Neuronal stem cell (in vitro differentiated cells): Measurements from ENCODE around the gene DLG1.
A peak's percentile ranks its signal among the peaks of the same experiment; 100 is the strongest.

ENCODE experiments used
- DNase-seq: peaks from one replicate; pipeline ENCODE4 v3.0.0-alpha.2; 2013; ENCODE audit warnings: low spot score
- H2AFZ ChIP-seq: one replicate; pipeline ENCODE4 v1.6.1; 2013; ENCODE audit warnings: mild to moderate bottlenecking, low read length, inconsistent platforms
- H2AK5ac ChIP-seq: 2 replicates; pipeline ENCODE4 v1.6.1; 2013; ENCODE audit warnings: low read depth, mild to moderate bottlenecking, inconsistent platforms, low read length, moderate library complexity, mixed read lengths
- H2BK120ac ChIP-seq: 2 replicates; pipeline ENCODE4 v1.6.1; 2013; ENCODE audit warnings: low read depth, mild to moderate bottlenecking, inconsistent platforms, low read length, moderate library complexity, mixed read lengths
- H2BK12ac ChIP-seq: one replicate; pipeline ENCODE4 v1.6.1; 2013; ENCODE audit warnings: low read length, inconsistent platforms
- H2BK15ac ChIP-seq: 2 replicates; pipeline ENCODE4 v1.6.1; 2013; ENCODE audit warnings: mild to moderate bottlenecking, low read length, inconsistent platforms, mixed read lengths
- H2BK5ac ChIP-seq: one replicate; pipeline ENCODE4 v1.6.1; 2013; ENCODE audit warnings: inconsistent platforms, mild to moderate bottlenecking, low read length, moderate library complexity
- H3K14ac ChIP-seq: one replicate; pipeline ENCODE4 v1.6.1; 2013; ENCODE audit warnings: low read length, inconsistent platforms
- H3K18ac ChIP-seq: 2 replicates; pipeline ENCODE4 v1.6.1; 2013; ENCODE audit warnings: low read length, inconsistent platforms
- H3K23ac ChIP-seq: 2 replicates; pipeline ENCODE4 v1.6.1; 2013; ENCODE audit warnings: low read depth, mild to moderate bottlenecking, mixed read lengths, low read length, inconsistent platforms; ENCODE audit not compliant: poor library complexity
- H3K27ac ChIP-seq: replicated peaks from 3 replicates; pipeline ENCODE4 v1.5.1; 2013; ENCODE audit warnings: low read length, inconsistent platforms
- H3K27me3 ChIP-seq, 3 experiments: 2 replicates each; pipeline ENCODE4 v1.6.1; 2013; ENCODE audit warnings: low read length in 3 of 3, mild to moderate bottlenecking in 2 of 3, inconsistent platforms in 1 of 3, low read depth in 1 of 3, mixed read lengths in 1 of 3, moderate library complexity in 1 of 3; ENCODE audit not compliant: control insufficient read depth in 3 of 3, insufficient read depth in 3 of 3
- H3K36me3 ChIP-seq, 2 donors: replicated peaks in 1 of 2; 2 replicates each; pipeline ENCODE4 v1.6.1; 2013; ENCODE audit warnings: low read length in 2 of 2; ENCODE audit not compliant: control insufficient read depth in 2 of 2, insufficient read depth in 2 of 2
- H3K4ac ChIP-seq: 2 replicates; pipeline ENCODE4 v1.6.1; 2013; ENCODE audit warnings: inconsistent platforms, mild to moderate bottlenecking, low read length, moderate library complexity
- H3K4me1 ChIP-seq, 2 donors: 1 replicate in 1 of 2; 2 replicates in 1 of 2; pipeline ENCODE4 v1.6.1; 2013; ENCODE audit warnings: low read length in 2 of 2, low read depth in 1 of 2; ENCODE audit not compliant: control insufficient read depth in 2 of 2, insufficient read depth in 1 of 2
- H3K4me2 ChIP-seq: one replicate; pipeline ENCODE4 v1.6.1; 2013; ENCODE audit warnings: mild to moderate bottlenecking, low read length, inconsistent platforms; ENCODE audit not compliant: insufficient read depth, poor library complexity, severe bottlenecking
- H3K4me3 ChIP-seq, 2 donors: 2 replicates each; pipeline ENCODE4 v1.5.1; 2013; ENCODE audit warnings: low read length in 2 of 2, mild to moderate bottlenecking in 2 of 2, inconsistent platforms in 1 of 2, moderate library complexity in 1 of 2
- H3K79me1 ChIP-seq: one replicate; pipeline ENCODE4 v1.6.1; 2013; ENCODE audit warnings: low read depth, mild to moderate bottlenecking, inconsistent platforms, low read length, moderate library complexity
- H3K9ac ChIP-seq: one replicate; pipeline ENCODE4 v1.6.1; 2013; ENCODE audit warnings: mild to moderate bottlenecking, low read depth, low read length, inconsistent platforms; ENCODE audit not compliant: poor library complexity
- H3K9me3 ChIP-seq, 2 donors: replicated peaks in 1 of 2; 2 replicates each; pipeline versions ENCODE3 to v1.6.1; 2013; ENCODE audit warnings: low read length in 2 of 2, mild to moderate bottlenecking in 2 of 2, inconsistent platforms in 1 of 2, low read depth in 1 of 2, mixed read lengths in 1 of 2, moderate library complexity in 1 of 2; ENCODE audit not compliant: control insufficient read depth in 2 of 2, insufficient read depth in 1 of 2
- H4K8ac ChIP-seq: one replicate; pipeline ENCODE4 v1.6.1; 2013; ENCODE audit warnings: low read depth, mild to moderate bottlenecking, inconsistent platforms, low read length, moderate library complexity
- H4K91ac ChIP-seq: one replicate; pipeline ENCODE4 v1.6.1; 2013; ENCODE audit warnings: low read length, low read depth, mild to moderate bottlenecking, inconsistent platforms; ENCODE audit not compliant: poor library complexity
- WGBS, 2 donors: extraction: QIAGEN DNeasy Blood & Tissue Kit; methylation state at CpG; one replicate each; pipeline ENCODE4 v1.1.7; 2013; ENCODE audit warnings: missing lambda C conversion rate in 2 of 2, mixed read lengths in 1 of 2; ENCODE audit not compliant: insufficient read length in 2 of 2, insufficient replicate concordance in 1 of 2; ENCODE audit errors: extremely low coverage in 2 of 2; 5-methylcytosine and 5-hydroxymethylcytosine counted together

Gene DLG1

DNA sequence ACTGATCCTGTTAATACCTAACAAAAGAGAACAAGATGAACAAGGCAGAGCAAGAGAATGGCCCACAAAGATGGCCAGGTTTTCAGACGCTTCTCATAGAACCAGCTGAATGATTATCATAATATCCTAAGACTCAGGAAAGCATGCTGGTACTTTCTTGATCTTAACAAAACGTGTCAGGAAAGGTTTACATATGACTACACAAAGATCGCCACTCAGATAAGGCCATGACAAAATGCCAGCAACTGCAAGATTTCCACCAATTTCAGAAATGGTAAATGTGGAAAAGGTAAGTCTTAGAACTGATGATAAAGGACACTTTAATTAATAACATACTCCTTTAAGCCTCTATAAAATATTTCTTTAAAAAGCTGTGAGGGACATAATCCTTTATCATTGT is 108.8 kb downstream of the DLG1 start:
- H2BK5ac ChIP-seq, result no peak overlapping the region
- no peak overlapping the region for H2AK5ac ChIP-seq
- no peak overlapping the region for H3K4ac ChIP-seq
- DNase-seq, result no peak
- no peak overlapping the region for H4K91ac ChIP-seq
- H2BK12ac ChIP-seq, result no peak overlapping the region
- no peak overlapping the region for H3K4me2 ChIP-seq
- H3K23ac ChIP-seq, result no peak overlapping the region
- peaks cover 0 to 3% of the 10 kb centered on the region in 2 donors for H3K9me3 ChIP-seq
- no peak overlapping the region for H3K9ac ChIP-seq
- no peak overlapping the region for H3K18ac ChIP-seq
- H4K8ac ChIP-seq, result no peak overlapping the region
- WGBS, 2 donors, result no CpG with 5 or more reads among the region's 3 CpGs
- no peaks in the 10 kb centered on the region for H3K27me3 ChIP-seq
- no peak overlapping the region for H2AFZ ChIP-seq
- no peak overlapping the region for H3K27ac ChIP-seq
- H3K14ac ChIP-seq, result no peak overlapping the region
- no peak overlapping the region for H2BK15ac ChIP-seq
- H3K4me1 ChIP-seq, result peaks cover 0 to 4% of the 10 kb centered on the region in 2 donors
- no peak overlapping the region for H2BK120ac ChIP-seq
- peaks cover 2% of the 10 kb centered on the region for H3K79me1 ChIP-seq
- H3K36me3 ChIP-seq, result peaks cover 0 to 29% of the 10 kb centered on the region in 2 donors
- no peak overlapping the region for H3K4me3 ChIP-seq

DNA sequence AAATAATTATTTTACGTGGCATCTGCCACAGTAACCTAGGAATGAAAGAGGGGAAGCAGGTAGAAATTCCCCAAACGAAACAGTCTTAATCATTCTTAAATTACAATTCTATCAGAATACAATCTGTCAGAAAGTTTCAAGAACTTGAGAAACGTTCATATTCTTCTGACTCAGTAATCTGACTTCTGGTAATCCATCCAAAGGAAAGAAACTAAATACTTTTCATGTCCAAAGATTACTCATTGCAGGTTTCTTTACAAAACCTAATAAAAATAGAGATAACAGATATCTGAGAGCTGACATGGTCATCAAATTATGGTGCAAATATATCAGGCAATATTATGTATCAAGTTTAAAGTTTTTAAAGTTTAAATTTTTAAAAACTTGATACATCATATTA is 109.4 kb downstream of the DLG1 start:
- Histone ChIP-seq H4K8ac (no peak overlapping the region), H3K27ac (no peak overlapping the region), H3K79me1 (peaks cover 2% of the 10 kb centered on the region), H3K14ac (no peak overlapping the region), H2AK5ac (no peak overlapping the region), H3K9me3 (peaks cover 0 to 3% of the 10 kb centered on the region in 2 donors), H3K4me2 (no peak overlapping the region), H2BK5ac (no peak overlapping the region), H3K36me3 (peaks cover 0 to 23% of the 10 kb centered on the region in 2 donors), H3K9ac (no peak overlapping the region), H3K23ac (no peak overlapping the region), H3K18ac (no peak overlapping the region), H3K4me3 (no peak overlapping the region), H2AFZ (no peak overlapping the region), H2BK120ac (no peak overlapping the region), H3K4ac (no peak overlapping the region), H3K4me1 (peaks cover 0 to 4% of the 10 kb centered on the region in 2 donors), H4K91ac (no peak overlapping the region), H2BK12ac (no peak overlapping the region), H2BK15ac (no peak overlapping the region), H3K27me3 (no peaks in the 10 kb centered on the region)
- no CpG with 5 or more reads among the region's 3 CpGs for WGBS, 2 donors
- DNase-seq, result no peak

DNA sequence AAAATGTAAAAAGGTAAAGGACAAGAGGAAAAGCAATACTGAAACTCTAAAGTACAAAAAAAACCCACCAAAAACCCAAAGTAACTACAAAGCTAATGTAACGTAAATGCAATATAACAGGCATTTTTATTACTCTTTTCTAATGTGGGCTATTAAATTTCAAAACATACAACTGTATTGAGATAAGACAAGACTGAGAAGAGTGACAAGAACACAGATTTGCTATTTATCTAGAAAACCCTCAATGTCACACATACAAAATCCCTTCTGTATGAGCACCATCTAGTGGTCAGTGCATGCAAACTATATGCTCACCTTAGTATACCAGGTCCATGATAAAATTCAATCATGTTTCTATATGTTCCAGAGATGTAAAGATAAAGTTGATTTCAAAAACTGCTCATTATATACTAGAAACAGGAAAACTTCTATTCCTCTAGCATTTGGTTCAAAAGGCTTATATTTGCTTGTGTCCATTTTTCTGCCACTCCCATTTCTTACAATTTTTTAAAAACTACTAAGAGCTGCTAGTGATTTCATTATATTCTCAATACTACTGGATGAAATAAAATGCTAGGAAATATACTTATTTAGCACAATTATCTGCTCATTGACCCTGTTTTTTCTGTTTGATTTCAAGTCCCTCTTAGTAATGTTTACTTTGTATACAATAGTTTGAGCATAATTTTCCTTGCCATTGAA is 111.4 kb downstream of the DLG1 start:
- no peak overlapping the region for H3K14ac ChIP-seq
- no peak overlapping the region for H2BK15ac ChIP-seq
- no CpG with 5 or more reads among the region's 1 CpG for WGBS, 2 donors
- no peak overlapping the region for H2BK120ac ChIP-seq
- no peak overlapping the region for H4K8ac ChIP-seq
- H3K4me2 ChIP-seq, result no peak overlapping the region
- no peak overlapping the region for H2BK5ac ChIP-seq
- H4K91ac ChIP-seq, result no peak overlapping the region
- H3K4ac ChIP-seq, result no peak overlapping the region
- H2BK12ac ChIP-seq, result no peak overlapping the region
- H3K4me1 ChIP-seq, result peaks cover 0 to 4% of the 10 kb centered on the region in 2 donors
- H3K4me3 ChIP-seq, result no peak overlapping the region
- H3K9me3 ChIP-seq, result no peaks in the 10 kb centered on the region
- no peak overlapping the region for H2AFZ ChIP-seq
- H3K79me1 ChIP-seq, result peaks cover 2% of the 10 kb centered on the region
- no peak overlapping the region for H3K27ac ChIP-seq
- no peak overlapping the region for H3K23ac ChIP-seq
- H3K9ac ChIP-seq, result no peak overlapping the region
- H3K36me3 ChIP-seq, result peaks cover 0 to 12% of the 10 kb centered on the region in 2 donors
- peak; percentile 53 for DNase-seq
- no peak overlapping the region for H3K18ac ChIP-seq
- H2AK5ac ChIP-seq, result no peak overlapping the region
- no peaks in the 10 kb centered on the region for H3K27me3 ChIP-seq

DNA sequence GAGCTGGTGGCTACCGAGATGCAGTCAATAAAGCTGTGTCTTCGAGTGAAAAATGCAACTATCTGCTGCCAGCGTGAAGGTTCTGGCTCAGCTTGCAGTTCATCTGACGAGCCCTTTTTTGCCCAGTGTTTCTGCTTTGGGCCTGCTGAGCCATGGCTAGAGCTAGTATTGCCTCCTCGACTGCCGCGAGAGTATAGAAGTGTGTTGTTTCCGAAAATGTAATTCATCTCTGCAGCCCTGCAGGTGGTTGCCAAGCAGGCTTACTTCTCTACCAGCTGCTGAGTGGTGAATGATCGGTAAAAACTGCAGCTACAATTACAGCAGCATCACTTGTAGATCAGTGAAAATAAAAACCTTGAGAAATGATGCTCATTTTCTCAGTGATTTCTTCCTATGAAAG is 114.8 kb downstream of the DLG1 start:
- no peaks in the 10 kb centered on the region for H3K36me3 ChIP-seq
- no peaks in the 10 kb centered on the region for H3K27me3 ChIP-seq
- H3K14ac ChIP-seq, result no peak overlapping the region
- no peak overlapping the region for H3K27ac ChIP-seq
- H2AFZ ChIP-seq, result no peak overlapping the region
- no peak overlapping the region for H3K4ac ChIP-seq
- H3K4me2 ChIP-seq, result no peak overlapping the region
- H2AK5ac ChIP-seq, result no peak overlapping the region
- H2BK15ac ChIP-seq, result no peak overlapping the region
- no peak overlapping the region for H3K4me3 ChIP-seq
- DNase-seq, result no peak
- H3K79me1 ChIP-seq, result peaks cover 2% of the 10 kb centered on the region
- no peak overlapping the region for H2BK120ac ChIP-seq
- no peak overlapping the region for H4K91ac ChIP-seq
- H3K23ac ChIP-seq, result no peak overlapping the region
- H3K9ac ChIP-seq, result no peak overlapping the region
- H2BK5ac ChIP-seq, result no peak overlapping the region
- H2BK12ac ChIP-seq, result no peak overlapping the region
- H4K8ac ChIP-seq, result no peak overlapping the region
- no peaks in the 10 kb centered on the region for H3K4me1 ChIP-seq
- H3K18ac ChIP-seq, result no peak overlapping the region
- no CpG with 5 or more reads among the region's 9 CpGs for WGBS, 2 donors
- H3K9me3 ChIP-seq, result no peaks in the 10 kb centered on the region
